IPS-18c (cell line): ENCODE measurements around the gene LMBR1.
"Not testable (repeated sequence)": the region's sequence is repeated elsewhere in the genome, so short reads cannot be mapped to it uniquely, and the experiment has no call there.

Experiments used
- H3K4me3 ChIP-seq: 2 replicates; pipeline ENCODE4 v1.7.0; 2013; ENCODE audit warnings: low read depth, mild to moderate bottlenecking, low read length, moderate library complexity; ENCODE audit not compliant: insufficient read depth
- H3K9me3 ChIP-seq: one replicate; pipeline ENCODE4 v1.6.1; 2013; ENCODE audit warnings: mild to moderate bottlenecking, low read length, moderate library complexity; ENCODE audit not compliant: control insufficient read depth, insufficient read depth

The LMBR1 gene

GRCh38 chr7:156667110-156667426 is 225.9 kb downstream of the LMBR1 start:
- Histone ChIP-seq H3K4me3 (no peak overlapping the region), H3K9me3 (no peaks in the 10 kb centered on the region)

GRCh38 chr7:156666368-156667109 is 226.4 kb downstream of the LMBR1 start:
- Histone ChIP-seq H3K4me3 (no peak overlapping the region), H3K9me3 (no peaks in the 10 kb centered on the region)

GRCh38 chr7:156665101-156665500 is 227.9 kb downstream of the LMBR1 start:
- no peak overlapping the region for H3K4me3 ChIP-seq
- H3K9me3 ChIP-seq = peaks cover 3% of the 10 kb centered on the region

- Histone ChIP-seq H3K9me3 (peaks cover 3% of the 10 kb centered on the region), H3K4me3 (no peak overlapping the region)
These were observed 230.7 kb downstream of the LMBR1 start for GRCh38 chr7:156662277-156662676.

GRCh38 chr7:156661637-156662036 is 231.3 kb downstream of the LMBR1 start:
- Histone ChIP-seq H3K9me3 (peaks cover 3% of the 10 kb centered on the region), H3K4me3 (no peak overlapping the region)

GRCh38 chr7:156659961-156660360 is 233.0 kb downstream of the LMBR1 start:
- H3K9me3 ChIP-seq = peaks cover 3% of the 10 kb centered on the region
- no peak overlapping the region for H3K4me3 ChIP-seq

- Histone ChIP-seq H3K4me3 (no peak overlapping the region), H3K9me3 (peaks cover 3% of the 10 kb centered on the region)
These were observed 233.8 kb downstream of the LMBR1 start for GRCh38 chr7:156659203-156659602.

GRCh38 chr7:156657681-156658080 is 235.3 kb downstream of the LMBR1 start:
- Histone ChIP-seq H3K9me3 (peaks cover 3% of the 10 kb centered on the region), H3K4me3 (no peak overlapping the region)

GRCh38 chr7:156656598-156656997 is 236.4 kb downstream of the LMBR1 start:
- Histone ChIP-seq H3K9me3 (peaks cover 3% of the 10 kb centered on the region), H3K4me3 (no peak overlapping the region)

GRCh38 chr7:156655983-156656382 is 237.0 kb downstream of the LMBR1 start:
- Histone ChIP-seq H3K4me3 (no peak overlapping the region), H3K9me3 (peaks cover 3% of the 10 kb centered on the region)

GRCh38 chr7:156655251-156655650 is 237.7 kb downstream of the LMBR1 start:
- Histone ChIP-seq H3K4me3 (no peak overlapping the region), H3K9me3 (no peaks in the 10 kb centered on the region)

GRCh38 chr7:156654511-156655234 is 238.3 kb downstream of the LMBR1 start:
- no peak overlapping the region for H3K4me3 ChIP-seq
- H3K9me3 ChIP-seq = no peaks in the 10 kb centered on the region

- H3K9me3 ChIP-seq = no peaks in the 10 kb centered on the region
- no peak overlapping the region for H3K4me3 ChIP-seq
These were observed 240.0 kb downstream of the LMBR1 start for GRCh38 chr7:156652886-156653568.

GRCh38 chr7:156651474-156651873 is 241.5 kb downstream of the LMBR1 start:
- Histone ChIP-seq H3K9me3 (no peaks in the 10 kb centered on the region), H3K4me3 (no peak overlapping the region)

- no peak overlapping the region for H3K4me3 ChIP-seq
These were observed 242.9 kb downstream of the LMBR1 start for GRCh38 chr7:156650042-156650441.

GRCh38 chr7:156647330-156647729 is 245.7 kb downstream of the LMBR1 start:
- H3K4me3 ChIP-seq, H3K9me3 ChIP-seq: not testable (repeated sequence)

More at GRCh38 chr7:156650042-156650441, 242.9 kb downstream of the LMBR1 start:
- no peaks in the 10 kb centered on the region for H3K9me3 ChIP-seq

GRCh38 chr7:156642306-156643045 is 250.5 kb downstream of the LMBR1 start:
- no peaks in the 10 kb centered on the region for H3K9me3 ChIP-seq
- H3K4me3 ChIP-seq = no peak overlapping the region
